ENCODE results near the gene ZC3H4. TPM values are rescaled to one million over a fixed set of nuclear protein-coding genes. Genes with fewer than 3 reads are reported as not detected.

Gene ZC3H4
- 4.5 and 11.2 TPM in 2 replicates for total RNA-seq (2014; rRNA removed; shearing (Covaris generic))

- DNase-seq (ENCODE audit: low read depth) = peak; percentile 99
These were observed at the start of gene ZC3H4 for GRCh38 chr19:47112997-47113849. ZC3H4 (minus strand) TSS chr19:47113776; CDS start chr19:47112584, 1,192 bp downstream.

- no peak for DNase-seq (ENCODE audit: low read depth)
These were observed 48.4 kb upstream of the ZC3H4 start for GRCh38 chr19:47161876-47162489.

- peak; percentile 68 for DNase-seq (ENCODE audit: low read depth)
These were observed 45.4 kb upstream of the ZC3H4 start for GRCh38 chr19:47158879-47159503.

DNA sequence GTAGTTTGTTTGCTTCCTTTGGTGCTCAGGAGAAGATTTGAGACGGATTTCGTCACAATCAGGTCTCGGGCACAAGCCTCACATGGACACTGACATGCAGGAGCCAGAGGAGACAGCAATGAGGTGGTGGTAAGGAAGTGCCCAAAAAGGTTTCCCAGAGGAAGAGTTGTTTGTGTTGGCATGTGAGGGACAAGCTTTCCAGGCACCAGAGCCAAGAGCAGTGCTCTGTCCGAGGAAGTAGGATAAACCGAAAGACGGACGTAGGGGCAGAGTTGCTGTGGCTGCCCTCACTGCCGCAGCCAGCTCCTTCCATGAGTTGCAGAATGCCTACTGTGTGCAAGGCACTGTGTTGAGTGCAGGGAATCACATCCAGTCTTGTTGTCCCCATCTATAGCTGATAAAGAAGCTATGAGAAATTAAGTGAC lies 44.8 kb upstream of the ZC3H4 start:
- DNase-seq (ENCODE audit: low read depth) = no peak

GRCh38 chr19:47157431-47158321 lies 44.1 kb upstream of the ZC3H4 start:
- DNase-seq (ENCODE audit: low read depth) = peak; percentile 92

GRCh38 chr19:47156861-47157430 lies 43.4 kb upstream of the ZC3H4 start:
- peak; percentile 70 for DNase-seq (ENCODE audit: low read depth)

GRCh38 chr19:47155148-47155547 lies 41.6 kb upstream of the ZC3H4 start:
- no peak for DNase-seq (ENCODE audit: low read depth)

GRCh38 chr19:47153266-47153665 lies 39.7 kb upstream of the ZC3H4 start:
- DNase-seq (ENCODE audit: low read depth) = no peak

DNA sequence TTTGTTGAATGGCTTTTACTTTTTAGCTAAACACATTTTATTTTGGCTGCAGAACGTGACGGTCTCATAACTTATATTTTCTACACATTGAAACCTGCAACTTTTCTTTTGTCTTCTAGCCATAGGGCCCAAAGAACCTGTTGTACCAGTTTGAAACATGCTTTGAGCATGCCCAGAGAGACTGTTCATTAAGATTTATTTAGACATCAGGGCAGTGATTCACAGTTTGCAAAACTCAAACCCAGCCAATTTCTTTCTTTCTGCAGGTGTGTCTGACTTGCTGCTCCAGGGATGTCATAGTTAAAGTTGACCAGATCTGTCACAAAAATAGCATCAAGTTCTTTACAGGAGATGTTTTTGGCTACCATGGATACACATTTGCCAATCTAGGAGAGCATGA lies 39.1 kb upstream of the ZC3H4 start:
- no peak for DNase-seq (ENCODE audit: low read depth)

DNA sequence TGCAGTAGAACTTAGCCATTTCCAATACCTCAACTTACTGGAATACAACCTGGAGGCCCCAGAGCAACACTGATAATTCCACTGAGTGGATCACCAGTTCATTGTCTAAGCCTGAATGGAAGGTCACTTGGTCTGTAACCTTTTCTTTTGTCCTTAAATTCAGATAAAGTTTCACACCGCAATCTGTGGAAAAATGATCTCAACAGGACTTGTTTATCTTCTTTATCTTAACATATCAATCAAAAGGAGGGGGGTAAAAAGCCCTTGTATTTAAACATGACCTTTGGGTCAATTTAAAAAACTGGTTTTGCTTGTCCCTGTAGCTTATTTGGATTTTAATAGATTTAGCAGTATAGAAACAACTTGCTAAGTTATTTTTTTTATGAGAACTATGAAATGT lies 38.6 kb upstream of the ZC3H4 start:
- no peak for DNase-seq (ENCODE audit: low read depth)

DNA sequence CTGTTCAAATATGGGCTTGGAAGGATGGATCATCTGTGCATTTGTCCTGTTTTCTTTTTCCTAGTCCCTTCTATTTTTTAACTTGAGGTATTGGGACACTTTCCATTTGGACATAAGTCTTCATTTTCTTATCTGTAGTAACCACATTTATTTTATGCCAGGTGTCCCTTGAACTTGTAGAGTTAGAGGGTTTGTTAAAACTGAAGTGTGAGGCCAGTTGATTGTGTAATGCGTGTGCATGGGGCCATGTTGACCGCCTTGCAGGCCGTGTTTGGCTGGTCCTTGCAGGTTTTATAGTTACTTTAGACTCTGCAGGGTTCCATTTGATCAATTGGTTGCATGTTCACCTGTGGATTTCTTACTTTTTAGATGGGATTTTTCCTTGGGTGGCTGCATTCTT lies 38.1 kb upstream of the ZC3H4 start:
- no peak for DNase-seq (ENCODE audit: low read depth)

- DNase-seq (ENCODE audit: low read depth) = no peak
These were observed 33.3 kb upstream of the ZC3H4 start for GRCh38 chr19:47146920-47147319.

- DNase-seq (ENCODE audit: low read depth) = no peak
These were observed 32.3 kb upstream of the ZC3H4 start for GRCh38 chr19:47145639-47146486.

- no peak for DNase-seq (ENCODE audit: low read depth)
These were observed 31.1 kb upstream of the ZC3H4 start for GRCh38 chr19:47144630-47145029.

GRCh38 chr19:47143322-47144073 lies 29.9 kb upstream of the ZC3H4 start:
- DNase-seq (ENCODE audit: low read depth) = no peak

GRCh38 chr19:47142779-47143178 lies 29.2 kb upstream of the ZC3H4 start:
- peak; percentile 37 for DNase-seq (ENCODE audit: low read depth)

DNA sequence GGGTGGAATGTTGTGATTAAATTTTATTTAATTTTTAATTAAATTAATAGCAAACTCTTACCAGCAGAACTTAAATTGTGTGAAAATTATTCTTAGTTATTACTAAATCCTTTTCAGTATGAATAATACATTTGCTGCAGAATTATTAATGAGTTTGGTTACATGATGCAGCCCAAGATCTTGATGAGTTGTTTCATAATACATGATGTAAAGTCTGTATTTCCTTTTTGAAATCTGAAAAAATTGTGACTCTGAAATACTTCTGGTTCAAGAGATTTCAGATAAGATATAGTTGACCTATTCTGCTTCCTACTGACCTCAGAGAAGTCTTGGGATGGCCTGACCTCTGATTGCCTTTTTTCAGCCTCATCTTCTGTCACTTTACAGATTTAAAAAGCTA lies 28.1 kb upstream of the ZC3H4 start:
- DNase-seq (ENCODE audit: low read depth) = no peak

DNA sequence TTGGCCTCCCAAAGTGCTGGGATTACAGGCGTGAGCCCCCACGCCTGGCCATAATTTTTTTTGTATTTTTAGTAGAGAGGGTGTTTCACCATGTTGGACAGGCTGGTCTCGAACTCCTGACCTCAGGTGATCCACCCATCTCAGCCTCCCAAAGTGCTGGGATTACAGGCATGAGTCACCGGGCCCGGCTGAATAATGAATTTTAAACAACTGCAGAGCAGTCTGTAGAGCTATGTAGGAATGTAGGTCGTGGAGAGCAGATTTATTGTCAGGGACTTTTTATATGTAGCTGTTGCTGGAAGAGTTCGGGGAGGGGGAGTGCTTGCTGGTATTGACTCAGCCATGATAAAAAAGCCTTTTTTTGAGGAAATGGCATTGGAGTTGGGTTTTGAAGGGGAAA lies 27.7 kb upstream of the ZC3H4 start:
- DNase-seq (ENCODE audit: low read depth) = peak; percentile 83

GRCh38 chr19:47135156-47135555 lies 21.6 kb upstream of the ZC3H4 start:
- DNase-seq (ENCODE audit: low read depth) = peak; percentile 54

GRCh38 chr19:47134545-47134944 lies 21.0 kb upstream of the ZC3H4 start:
- no peak for DNase-seq (ENCODE audit: low read depth)
